IPS-18c (cell line): ENCODE measurements around the gene LONP2.
"Not testable (repeated sequence)": the region's sequence is repeated elsewhere in the genome, so short reads cannot be mapped to it uniquely, and the experiment has no call there.

Experiments
- H3K4me3 ChIP-seq: 2 replicates; pipeline ENCODE4 v1.7.0; 2013; ENCODE audit warnings: low read depth, mild to moderate bottlenecking, low read length, moderate library complexity; ENCODE audit not compliant: insufficient read depth
- H3K9me3 ChIP-seq: one replicate; pipeline ENCODE4 v1.6.1; 2013; ENCODE audit warnings: mild to moderate bottlenecking, low read length, moderate library complexity; ENCODE audit not compliant: control insufficient read depth, insufficient read depth

The LONP2 gene

DNA sequence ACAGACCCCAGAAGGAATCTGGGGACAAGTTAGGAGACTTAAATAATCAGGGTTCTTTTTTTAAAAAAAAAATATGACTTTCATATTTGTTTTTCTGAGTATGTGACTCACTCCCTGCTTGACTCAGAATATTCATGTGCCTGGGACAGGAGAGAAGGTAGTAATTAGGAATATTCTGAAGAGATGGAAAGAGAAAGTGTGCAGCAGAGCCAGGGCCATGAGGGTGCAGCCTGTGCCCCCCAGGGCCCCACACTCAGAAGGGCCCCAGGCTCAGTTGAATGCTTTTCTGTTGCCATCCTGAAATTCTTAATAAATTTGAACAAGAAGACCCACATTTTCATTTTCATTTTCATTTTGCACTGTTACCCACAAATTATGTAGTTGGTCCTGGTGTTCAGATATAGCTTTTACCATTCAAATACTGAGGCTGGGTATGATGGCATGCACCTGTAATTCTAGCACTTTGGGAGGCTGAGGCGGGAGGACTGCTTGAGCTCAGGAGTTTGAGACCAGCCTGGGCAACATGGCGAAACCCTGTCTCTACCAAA is 11.5 kb upstream of the LONP2 start:
- Histone ChIP-seq H3K9me3 (peaks cover 3% of the 10 kb centered on the region), H3K4me3 (no peak overlapping the region)

GRCh38 chr16:48234630-48235029 is 9.5 kb upstream of the LONP2 start:
- Histone ChIP-seq H3K9me3 (peaks cover 3% of the 10 kb centered on the region), H3K4me3 (no peak overlapping the region)

- peaks cover 3% of the 10 kb centered on the region for H3K9me3 ChIP-seq
These were observed 9.0 kb upstream of the LONP2 start for GRCh38 chr16:48235058-48235555.

GRCh38 chr16:48235556-48236136 is 8.5 kb upstream of the LONP2 start:
- H3K4me3 ChIP-seq: no peak overlapping the region
- H3K9me3 ChIP-seq: peaks cover 3% of the 10 kb centered on the region

More at GRCh38 chr16:48235058-48235555, 9.0 kb upstream of the LONP2 start:
- H3K4me3 ChIP-seq: no peak overlapping the region

DNA sequence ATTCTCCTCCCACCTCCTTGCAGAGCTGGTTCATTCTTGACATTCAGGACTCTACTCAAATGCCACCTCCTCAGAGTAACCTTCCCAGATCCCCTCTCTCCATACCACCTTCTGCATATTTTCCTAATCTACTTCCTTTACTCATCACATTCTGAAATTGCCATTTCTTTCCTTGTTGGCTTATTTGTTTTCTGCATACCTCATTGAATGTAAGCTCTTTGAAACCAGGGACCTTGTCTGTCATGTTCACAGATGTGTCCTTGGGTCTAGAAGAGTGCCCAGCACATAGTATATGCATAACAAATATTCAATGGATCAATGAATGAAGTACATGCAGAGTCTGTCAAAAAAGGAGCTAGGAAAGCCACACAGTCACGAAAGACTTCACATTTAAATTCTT is 7.8 kb upstream of the LONP2 start:
- Histone ChIP-seq H3K9me3 (peaks cover 3% of the 10 kb centered on the region), H3K4me3 (no peak overlapping the region)

DNA sequence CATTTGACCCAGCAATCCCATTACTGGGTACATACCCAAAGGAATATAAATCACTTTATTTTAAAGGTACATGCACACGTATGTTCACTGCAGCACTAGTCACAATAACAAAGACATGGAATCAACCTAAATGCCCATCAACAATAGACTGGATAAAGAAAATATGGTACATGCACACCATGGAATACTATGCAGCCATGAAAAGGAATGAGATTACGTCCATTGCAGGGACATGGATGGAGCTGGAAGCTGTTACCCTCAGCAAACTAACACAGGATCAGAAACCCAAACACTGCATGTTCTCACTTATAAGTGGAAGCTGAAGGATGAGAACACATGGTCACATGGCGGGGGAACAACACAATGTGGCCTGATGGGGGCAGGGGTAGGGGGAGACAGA is 4.0 kb upstream of the LONP2 start:
- not testable (repeated sequence) for H3K9me3 ChIP-seq

DNA sequence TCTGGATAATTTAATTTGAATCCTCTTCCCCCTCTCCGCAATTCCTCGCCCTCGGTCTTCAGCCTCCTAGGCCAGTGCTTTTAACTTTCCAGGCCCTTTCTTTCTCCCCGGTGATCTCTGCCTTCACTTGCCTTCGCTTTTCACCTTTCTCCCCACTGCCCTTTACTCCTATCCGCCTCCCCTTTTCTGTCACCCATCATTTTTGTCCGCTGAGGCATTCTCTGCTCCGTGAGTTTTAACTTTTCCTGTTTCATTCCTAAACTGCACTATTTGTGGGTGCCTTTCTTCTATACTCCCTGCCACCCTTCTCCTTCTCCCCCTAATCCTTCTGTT is 729 bp downstream of the LONP2 start:
- peak overlapping the region; percentile 81 for H3K4me3 ChIP-seq
- H3K9me3 ChIP-seq: no peaks in the 10 kb centered on the region

More for the DNA sequence above, 4.0 kb upstream of the LONP2 start:
- H3K4me3 ChIP-seq: not testable (repeated sequence)

GRCh38 chr16:48246066-48246465 is 2.0 kb downstream of the LONP2 start:
- H3K4me3 ChIP-seq: no peak overlapping the region
- no peaks in the 10 kb centered on the region for H3K9me3 ChIP-seq

GRCh38 chr16:48247311-48247710 is 3.2 kb downstream of the LONP2 start, which contains the start of gene ABCC11:
Gene ABCC11 (minus strand): TSS chr16:48247539. CDS start chr16:48231921, 15,618 bp downstream.
- Histone ChIP-seq H3K9me3 (no peaks in the 10 kb centered on the region), H3K4me3 (no peak within 1 kb of the TSS)

DNA sequence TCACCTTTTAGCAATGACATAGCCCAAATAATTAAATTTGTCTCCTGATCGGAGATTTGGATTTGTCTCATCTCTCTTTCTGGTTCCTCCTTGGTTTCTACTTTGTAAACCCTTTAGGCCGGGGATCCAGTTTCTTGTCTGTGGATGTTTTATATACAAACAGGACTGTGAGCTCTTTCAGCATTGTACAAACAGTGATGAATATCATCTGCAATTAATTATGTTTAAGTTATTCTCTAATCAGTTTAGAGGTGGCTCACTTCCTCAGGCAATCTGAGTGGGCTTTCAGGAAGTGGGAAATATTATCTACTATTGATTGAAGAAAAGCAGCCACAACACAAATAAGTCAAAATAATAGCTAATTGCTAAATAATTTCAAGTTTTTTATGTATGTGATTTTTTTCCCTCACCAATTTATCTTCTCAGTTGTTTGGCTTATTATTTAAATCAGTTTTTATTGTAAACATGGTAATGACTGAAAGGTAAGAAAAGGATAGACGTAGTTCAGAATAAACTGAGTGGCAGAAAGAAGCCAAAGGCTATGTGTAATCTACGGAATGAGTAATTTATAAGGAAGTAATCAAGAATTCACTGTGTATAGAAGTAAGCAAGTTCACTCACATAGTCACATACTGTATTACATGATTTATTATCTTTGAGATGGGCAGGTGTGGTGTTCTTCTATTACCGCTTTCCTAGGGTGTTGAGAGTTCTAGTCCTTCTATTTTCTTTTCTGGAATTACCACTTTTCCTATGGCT is 6.6 kb downstream of the LONP2 start:
- Histone ChIP-seq H3K4me3 (no peak overlapping the region), H3K9me3 (no peaks in the 10 kb centered on the region)

GRCh38 chr16:48252013-48252412 is 7.9 kb downstream of the LONP2 start:
- Histone ChIP-seq H3K9me3 (no peaks in the 10 kb centered on the region), H3K4me3 (no peak overlapping the region)

DNA sequence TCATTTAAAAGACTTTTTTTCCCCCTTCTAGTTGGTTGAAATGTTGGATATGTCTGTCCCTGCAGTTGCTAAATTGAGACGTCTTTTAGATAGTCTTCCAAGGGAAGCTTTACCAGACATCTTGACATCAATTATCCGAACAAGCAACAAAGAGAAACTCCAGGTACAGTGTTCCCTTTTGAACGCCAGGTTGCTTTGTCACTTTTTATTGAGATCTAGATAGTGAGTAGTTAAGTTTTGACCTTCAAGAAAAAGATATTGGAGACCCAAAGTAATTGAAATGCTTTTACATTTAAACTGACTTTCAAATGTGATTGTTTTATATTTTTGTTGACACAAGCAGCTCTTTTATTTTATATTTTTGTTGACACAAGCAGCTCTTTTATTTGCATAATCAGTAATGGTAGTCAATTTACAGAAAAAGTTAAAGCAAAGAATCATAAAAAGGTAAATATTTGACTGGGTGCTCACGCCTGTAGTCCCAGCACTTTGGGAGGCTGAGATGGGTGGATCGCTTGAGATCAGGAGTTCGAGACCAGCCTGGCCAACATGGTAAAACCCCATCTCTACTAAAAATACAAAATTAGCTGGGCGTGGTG is 12.6 kb downstream of the LONP2 start:
- no peaks in the 10 kb centered on the region for H3K9me3 ChIP-seq
- H3K4me3 ChIP-seq: no peak overlapping the region

GRCh38 chr16:48261569-48261968 is 17.5 kb downstream of the LONP2 start:
- Histone ChIP-seq H3K4me3 (no peak overlapping the region), H3K9me3 (no peaks in the 10 kb centered on the region)

GRCh38 chr16:48262631-48263030 is 18.5 kb downstream of the LONP2 start:
- Histone ChIP-seq H3K9me3 (no peaks in the 10 kb centered on the region), H3K4me3 (no peak overlapping the region)

DNA sequence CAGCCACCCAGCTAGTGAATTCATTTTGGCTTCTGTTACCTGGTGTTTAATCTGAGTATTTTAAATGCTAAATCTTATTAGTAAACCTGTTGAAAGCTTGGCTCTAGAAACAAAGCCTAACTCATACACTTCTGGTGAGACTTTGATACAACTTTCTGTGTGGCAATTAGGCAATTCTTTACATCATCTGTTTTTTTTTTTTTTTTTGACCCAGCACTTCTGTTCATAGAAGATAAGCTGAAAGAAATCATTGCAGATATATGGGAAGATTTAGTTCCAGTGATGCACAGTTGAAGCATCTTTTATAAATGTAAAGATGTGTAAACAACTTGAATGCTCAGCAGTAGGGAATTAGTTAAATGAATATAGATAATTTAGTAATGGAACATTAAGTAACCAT is 24.9 kb downstream of the LONP2 start:
- Histone ChIP-seq H3K9me3 (no peaks in the 10 kb centered on the region), H3K4me3 (no peak overlapping the region)

DNA sequence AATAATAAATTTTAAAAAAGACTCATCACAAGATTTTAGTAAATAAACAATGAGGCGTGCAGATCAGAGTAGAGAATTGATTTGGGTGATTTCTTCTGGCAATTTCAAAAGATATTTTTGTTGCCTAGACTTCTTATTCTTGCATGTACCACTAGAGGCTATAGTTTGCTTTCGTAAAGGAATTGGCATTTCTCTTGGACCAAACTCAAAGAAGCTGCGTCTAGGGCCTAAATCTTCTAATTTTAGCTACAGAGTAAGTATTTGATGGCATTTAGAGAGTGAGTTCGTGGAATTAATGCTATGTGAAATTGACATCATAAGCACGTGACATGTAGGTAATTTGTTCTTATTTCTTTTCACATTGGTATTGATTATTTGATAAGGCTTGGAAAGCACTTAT is 27.6 kb downstream of the LONP2 start:
- H3K9me3 ChIP-seq: no peaks in the 10 kb centered on the region
- no peak overlapping the region for H3K4me3 ChIP-seq

GRCh38 chr16:48272837-48273421 is 28.8 kb downstream of the LONP2 start:
- H3K4me3 ChIP-seq: no peak overlapping the region
- H3K9me3 ChIP-seq: no peaks in the 10 kb centered on the region

- Histone ChIP-seq H3K9me3 (no peaks in the 10 kb centered on the region), H3K4me3 (no peak overlapping the region)
These were observed 30.4 kb downstream of the LONP2 start for GRCh38 chr16:48274476-48274875.
